IPS-NIHi7 (cell line): Measurements from ENCODE around the gene ABCC1.
"Not testable (repeated sequence)": the region's sequence is repeated elsewhere in the genome, so short reads cannot be mapped to it uniquely, and the experiment has no call there.

ENCODE experiments used
- DNase-seq: peaks from one replicate; pipeline ENCODE4 v3.0.0; 2012; ENCODE audit warnings: mixed read lengths; ENCODE audit errors: extremely low spot score

The ABCC1 gene

GRCh38 chr16:16188827-16189226 lies 239.4 kb downstream of the ABCC1 start:
- no peak for DNase-seq

GRCh38 chr16:16189842-16190241 lies 240.4 kb downstream of the ABCC1 start:
- no peak for DNase-seq

GRCh38 chr16:16190546-16190945 lies 241.1 kb downstream of the ABCC1 start:
- no peak for DNase-seq

- not testable (repeated sequence) for DNase-seq
Observed at GRCh38 chr16:16190966-16191365, 241.6 kb downstream of the ABCC1 start.

GRCh38 chr16:16191493-16192167 lies 242.2 kb downstream of the ABCC1 start:
- no peak for DNase-seq
